AG04449 (cell line): ENCODE results near the gene OARD1.
A peak's percentile ranks its signal among the peaks of the same experiment; 100 is the strongest.

Experiments
- CTCF ChIA-PET: fragments of 350-600 bp; formaldehyde crosslinking; extraction: SDS; loops from one replicate; lab custom pipeline; 2021; ENCODE audit warnings: antibody characterized with exemption; lab: Yijun Ruan, JAX
- POLR2A ChIA-PET: fragments of 400-600, 350-600 bp; formaldehyde crosslinking; extraction: SDS; loops from one replicate; lab custom pipeline; 2020; ENCODE audit warnings: antibody characterized with exemption, inconsistent platforms; lab: Yijun Ruan, JAX
- DNase-seq: peaks from one replicate; pipeline ENCODE4 v3.0.0-alpha.2; 2010; ENCODE audit warnings: low read depth, low spot score
- H3K4me3 ChIP-seq: 2 replicates; pipeline ENCODE4 v1.5.1; 2011; ENCODE audit warnings: low read depth, mild to moderate bottlenecking, control low read depth, low read length
- TF ChIP-seq, protein P1 (sequence below): IDR thresholded peaks from one replicate; pipeline ENCODE4 v1.5.1; 2011; ENCODE audit warnings: mild to moderate bottlenecking, moderate library complexity, low read length, control low read depth, inconsistent platforms; ENCODE audit not compliant: insufficient read depth; ENCODE audit errors: missing control alignments

The OARD1 gene

DNA sequence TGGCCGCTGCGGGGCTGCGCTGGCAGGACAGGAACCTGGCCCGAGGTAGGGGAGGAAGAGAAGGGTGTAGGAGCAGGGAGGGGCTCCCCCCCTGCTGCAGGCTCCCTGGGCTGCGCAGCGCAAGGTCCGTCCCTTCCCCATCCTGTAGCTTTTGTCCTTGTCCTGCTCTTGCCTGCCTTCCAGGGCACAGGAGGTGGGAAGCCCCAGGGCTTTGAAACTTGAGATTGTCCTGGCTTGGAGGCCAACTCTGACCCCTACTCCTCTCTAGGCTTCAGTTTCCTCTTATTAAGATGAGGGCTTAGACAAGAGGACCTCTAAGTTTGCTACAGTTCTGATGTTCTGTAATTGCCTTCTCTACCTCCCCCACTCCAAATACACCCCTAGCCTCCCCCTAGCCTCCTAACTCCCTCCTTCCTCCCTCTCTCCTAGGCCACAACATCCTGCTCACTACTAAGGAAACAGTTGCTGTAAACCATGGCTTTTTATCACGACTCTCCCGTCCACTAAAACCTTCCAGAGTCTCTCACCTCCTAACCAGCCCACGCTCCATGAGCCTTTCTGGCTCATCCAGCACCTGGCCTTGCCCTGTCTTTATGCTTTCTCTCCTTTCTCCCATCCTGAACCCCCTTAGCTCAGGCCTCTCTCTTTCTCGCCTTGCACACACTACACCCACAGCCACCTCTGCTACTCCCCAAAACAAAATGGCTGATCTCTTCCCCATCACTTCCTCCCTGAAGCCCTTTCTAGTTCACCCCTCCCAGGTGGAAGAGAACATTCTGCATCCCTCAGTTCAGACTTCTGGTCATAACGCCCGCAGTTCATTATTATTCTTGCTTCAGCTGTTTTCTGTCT lies 43.4 kb downstream of the OARD1 start:
- ChIA-PET POLR2A (interaction anchor here (0.7 kb wide), 1 partner anchor 1985 kb away, joined by 3 read pairs; no protein-coding TSS in a partner anchor), CTCF (interaction anchor here (0.6 to 15.7 kb wide), 49 partner anchors 8 to 1667 kb away, joined by 3 to 389 read pairs (median 6); partner anchors contain the start of genes TSPO2 and UNC5CL)
- DNase-seq = no peak
- peak overlapping the region; percentile 57 for H3K4me3 ChIP-seq
- TF ChIP-seq, protein P1, sequence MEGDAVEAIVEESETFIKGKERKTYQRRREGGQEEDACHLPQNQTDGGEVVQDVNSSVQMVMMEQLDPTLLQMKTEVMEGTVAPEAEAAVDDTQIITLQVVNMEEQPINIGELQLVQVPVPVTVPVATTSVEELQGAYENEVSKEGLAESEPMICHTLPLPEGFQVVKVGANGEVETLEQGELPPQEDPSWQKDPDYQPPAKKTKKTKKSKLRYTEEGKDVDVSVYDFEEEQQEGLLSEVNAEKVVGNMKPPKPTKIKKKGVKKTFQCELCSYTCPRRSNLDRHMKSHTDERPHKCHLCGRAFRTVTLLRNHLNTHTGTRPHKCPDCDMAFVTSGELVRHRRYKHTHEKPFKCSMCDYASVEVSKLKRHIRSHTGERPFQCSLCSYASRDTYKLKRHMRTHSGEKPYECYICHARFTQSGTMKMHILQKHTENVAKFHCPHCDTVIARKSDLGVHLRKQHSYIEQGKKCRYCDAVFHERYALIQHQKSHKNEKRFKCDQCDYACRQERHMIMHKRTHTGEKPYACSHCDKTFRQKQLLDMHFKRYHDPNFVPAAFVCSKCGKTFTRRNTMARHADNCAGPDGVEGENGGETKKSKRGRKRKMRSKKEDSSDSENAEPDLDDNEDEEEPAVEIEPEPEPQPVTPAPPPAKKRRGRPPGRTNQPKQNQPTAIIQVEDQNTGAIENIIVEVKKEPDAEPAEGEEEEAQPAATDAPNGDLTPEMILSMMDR = no peak

DNA sequence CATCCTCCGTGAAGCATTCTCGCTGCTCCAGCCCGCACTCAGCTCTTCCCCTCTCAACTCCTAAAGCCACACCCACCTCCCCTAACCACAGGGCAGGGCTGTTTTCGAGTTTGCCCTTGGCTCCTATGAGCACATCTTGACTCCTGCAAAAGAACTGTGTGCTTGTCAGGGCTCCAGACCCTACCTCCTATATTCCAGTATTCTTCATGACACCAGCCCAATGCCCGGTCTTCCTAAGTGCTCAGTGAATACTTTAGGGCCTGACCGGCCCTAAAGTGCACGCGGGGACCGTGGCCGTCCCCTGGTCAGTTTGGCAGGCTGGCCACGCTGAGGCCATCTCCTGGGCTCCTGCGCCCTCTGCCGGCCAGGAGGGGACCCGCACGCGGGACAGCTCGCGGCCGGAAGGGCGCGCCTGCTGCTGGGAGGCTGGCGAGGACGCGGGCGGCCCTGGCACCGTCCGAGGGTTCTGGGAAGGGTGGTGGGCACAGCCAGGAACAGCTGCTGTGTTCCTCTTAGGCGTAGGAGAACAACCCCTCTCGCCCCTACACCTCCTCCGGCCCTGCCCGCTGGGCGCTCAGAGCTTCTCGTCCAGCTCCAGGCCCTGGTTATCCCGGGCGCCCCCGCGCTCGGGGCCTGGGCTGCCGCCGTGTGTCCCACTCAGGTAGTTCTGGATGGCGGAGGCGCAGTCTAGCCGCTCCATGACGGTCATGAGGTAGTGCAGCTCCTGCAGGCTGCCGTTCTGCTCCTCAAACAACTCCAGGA lies 44.2 kb downstream of the OARD1 start:
- no peak for DNase-seq
- TF ChIP-seq, protein P1 = peak; percentile 98
- ChIA-PET CTCF (interaction anchor here (0.6 to 15.7 kb wide), 61 partner anchors 9 to 1666 kb away, joined by 3 to 389 read pairs (median 5); partner anchors contain the start of genes TSPO2 and UNC5CL), POLR2A (interaction anchor here (0.7 kb wide), 1 partner anchor 1984 kb away, joined by 3 read pairs; no protein-coding TSS in a partner anchor)
- peak overlapping the region; percentile 57 for H3K4me3 ChIP-seq

- peak overlapping the region; percentile 57 for H3K4me3 ChIP-seq
- ChIA-PET POLR2A (no interaction called here), CTCF (interaction anchor here (0.6 to 15.7 kb wide), 45 partner anchors 9 to 617 kb away, joined by 3 to 389 read pairs (median 7); partner anchors contain the start of genes TSPO2 and UNC5CL)
- TF ChIP-seq, protein P1 = no peak
- no peak for DNase-seq
These were observed 44.9 kb downstream of the OARD1 start for GRCh38 chr6:41027241-41027640.

DNA sequence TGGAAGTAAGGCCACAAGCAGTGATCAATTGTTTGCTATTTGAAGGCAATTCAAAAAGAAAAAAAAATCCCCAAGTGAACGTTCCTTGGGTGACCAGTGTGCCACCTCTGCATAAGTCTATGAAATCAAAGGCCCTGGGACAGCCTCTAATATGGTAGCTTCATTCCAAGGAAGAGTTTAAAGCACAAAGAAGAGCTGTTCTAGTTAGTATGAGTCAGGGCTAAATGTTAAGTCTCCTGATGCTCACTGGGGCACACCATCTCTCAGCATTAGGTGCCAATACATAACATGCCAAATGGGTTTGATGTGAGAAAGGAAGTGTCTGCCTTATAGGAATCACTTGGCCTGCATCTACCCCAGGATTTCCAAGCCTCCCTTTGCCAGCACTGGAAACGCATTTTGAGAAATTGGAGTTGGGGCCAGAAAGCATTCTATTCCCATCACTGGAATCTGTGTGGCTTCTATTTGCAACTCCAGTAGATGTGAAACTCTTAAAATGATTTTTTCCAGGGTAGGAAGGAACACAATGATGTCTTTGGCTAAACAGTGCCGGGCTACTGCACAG lies 46.1 kb downstream of the OARD1 start:
- no peak overlapping the region for H3K4me3 ChIP-seq
- CTCF ChIA-PET = interaction anchor here (0.7 to 15.7 kb wide), 21 partner anchors 8 to 474 kb away, joined by 3 to 389 read pairs (median 11); partner anchors contain the start of genes NFYA, TSPO2 and UNC5CL
- POLR2A ChIA-PET = no interaction called here
- no peak for DNase-seq
- TF ChIP-seq, protein P1 = no peak

- ChIA-PET POLR2A (no interaction called here), CTCF (interaction anchor here (0.8 to 15.7 kb wide), 9 partner anchors 10 to 333 kb away, joined by 3 to 389 read pairs (median 4); no protein-coding TSS in a partner anchor)
- TF ChIP-seq, protein P1 = no peak
- H3K4me3 ChIP-seq = no peak overlapping the region
- no peak for DNase-seq
These were observed 49.0 kb downstream of the OARD1 start for GRCh38 chr6:41023114-41023513.
